UCSD-AML1 (cell line): ENCODE results near the gene HADH.
A peak's percentile ranks its signal among the peaks of the same experiment; 100 is the strongest.
"Not testable (repeated sequence)": the region's sequence is repeated elsewhere in the genome, so short reads cannot be mapped to it uniquely, and the experiment has no call there.

Source experiments
- DNase-seq: peaks from one replicate; lab custom pipeline; 2025; ENCODE audit not compliant: unreplicated experiment; lab: John Stamatoyannopoulos, UW

HADH gene

GRCh38 chr4:107994894-107995293 is 5.2 kb downstream of the HADH start:
- no peak for DNase-seq

DNA sequence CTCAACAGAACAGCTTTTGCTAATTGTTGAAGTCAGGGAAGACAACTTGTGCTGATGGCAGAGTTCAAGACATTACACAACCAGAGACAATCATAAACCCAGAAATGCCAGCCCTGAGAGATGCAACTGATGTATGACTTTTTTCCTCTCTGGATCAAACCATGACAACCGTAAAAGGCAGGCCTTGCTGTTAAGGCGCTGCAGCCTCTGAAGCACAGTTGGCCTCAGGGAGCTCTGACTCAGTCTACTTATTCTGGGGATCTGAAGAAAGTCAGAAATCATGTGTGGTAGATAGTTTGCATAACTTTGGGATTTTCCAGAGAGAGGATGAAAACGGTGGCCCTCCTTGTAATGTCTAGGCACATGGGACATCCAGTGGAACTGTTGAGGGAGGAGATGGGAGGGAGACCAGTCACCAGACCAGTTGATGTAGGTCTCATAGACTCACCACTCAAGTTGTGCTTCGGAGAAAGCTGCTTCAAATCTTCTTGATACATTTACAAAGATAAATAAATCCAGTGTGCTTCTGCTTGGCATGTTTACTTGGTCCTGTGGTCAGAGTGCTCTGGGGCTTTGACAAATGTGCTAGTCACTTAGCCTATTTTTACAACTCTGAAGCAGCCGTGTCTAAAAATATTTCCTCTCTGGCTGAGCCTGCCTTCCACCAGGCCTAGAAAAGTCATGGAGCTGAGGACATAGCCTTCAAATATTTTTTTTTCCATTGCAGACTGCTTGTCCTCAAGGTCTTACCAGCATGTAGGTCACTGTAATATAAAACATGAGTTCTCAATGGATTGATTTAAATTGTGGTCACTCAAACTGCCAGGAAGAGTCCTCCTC is 7.5 kb downstream of the HADH start:
- DNase-seq: no peak

DNA sequence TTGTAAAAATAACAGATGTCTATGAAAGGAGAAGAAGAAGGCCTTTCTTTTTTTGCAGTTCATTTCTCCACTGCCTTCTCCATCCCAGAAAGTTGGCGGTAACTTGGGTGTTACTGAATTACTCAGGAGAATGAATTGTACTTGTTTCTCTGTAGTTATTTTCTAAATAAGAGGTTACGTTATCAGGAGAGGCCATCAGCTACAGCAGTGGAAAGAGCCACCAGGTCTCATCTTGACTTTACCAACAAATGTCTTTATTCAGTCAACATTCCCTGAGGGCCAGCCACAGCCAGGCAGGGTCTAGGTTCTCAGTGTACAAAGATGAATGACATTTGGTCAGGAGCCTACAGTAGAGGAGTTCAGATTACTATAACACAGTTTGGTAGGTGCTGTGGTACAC is 8.1 kb downstream of the HADH start:
- no peak for DNase-seq

DNA sequence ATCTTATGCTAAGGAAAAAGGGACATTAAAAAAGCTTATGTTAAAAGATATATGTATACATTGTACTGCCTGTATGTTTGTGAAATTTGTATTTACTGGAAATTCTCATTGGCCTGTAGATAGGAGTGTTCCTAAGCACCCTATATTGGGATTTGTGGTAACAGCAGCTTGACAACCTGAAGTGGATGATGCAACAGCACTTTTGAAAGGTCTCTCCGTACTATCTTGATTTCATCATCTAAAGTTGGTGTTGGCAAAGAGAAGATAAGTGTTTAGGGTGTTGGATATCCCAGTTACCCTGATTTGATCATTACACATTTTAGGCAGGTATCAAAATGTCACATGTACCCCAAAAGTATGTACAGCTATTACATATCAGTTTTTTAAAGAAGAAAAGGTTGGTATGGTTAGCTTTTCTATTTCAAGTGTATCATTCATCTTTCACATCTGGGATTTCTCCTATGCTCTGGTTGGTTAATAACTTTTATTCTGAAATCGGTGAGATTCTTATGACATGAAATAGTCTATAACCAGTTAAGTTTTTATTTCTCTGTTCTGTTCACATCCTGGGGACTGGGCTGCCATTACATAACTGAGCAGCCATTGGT is 10.3 kb downstream of the HADH start:
- DNase-seq: no peak

DNA sequence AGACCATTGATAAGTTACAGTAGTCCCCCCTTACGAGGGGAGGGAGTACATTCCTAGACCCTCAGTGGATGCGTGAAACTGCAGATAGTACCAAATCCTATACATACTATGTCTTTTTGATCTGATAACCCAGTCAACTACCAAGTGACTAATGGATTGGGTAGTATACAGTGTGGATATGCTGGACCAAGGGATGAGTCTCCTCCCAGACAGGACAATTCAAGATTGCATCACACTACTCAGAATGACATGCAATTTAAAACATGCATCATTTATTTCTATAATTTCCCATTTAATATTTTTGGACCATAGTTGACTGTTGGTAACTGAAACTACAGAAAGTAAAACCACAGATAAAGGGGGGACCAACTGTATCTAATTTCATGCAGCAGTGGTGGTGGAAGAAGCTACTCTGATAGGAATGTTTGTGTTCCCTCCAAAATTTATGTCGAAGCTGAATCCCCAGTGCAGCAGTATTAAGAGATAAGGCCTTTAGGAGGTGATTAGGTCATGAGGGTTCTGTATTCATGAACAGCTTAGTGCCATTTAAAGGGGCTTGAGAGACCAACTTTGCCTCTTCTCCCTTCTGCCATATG is 11.9 kb downstream of the HADH start:
- DNase-seq: no peak

DNA sequence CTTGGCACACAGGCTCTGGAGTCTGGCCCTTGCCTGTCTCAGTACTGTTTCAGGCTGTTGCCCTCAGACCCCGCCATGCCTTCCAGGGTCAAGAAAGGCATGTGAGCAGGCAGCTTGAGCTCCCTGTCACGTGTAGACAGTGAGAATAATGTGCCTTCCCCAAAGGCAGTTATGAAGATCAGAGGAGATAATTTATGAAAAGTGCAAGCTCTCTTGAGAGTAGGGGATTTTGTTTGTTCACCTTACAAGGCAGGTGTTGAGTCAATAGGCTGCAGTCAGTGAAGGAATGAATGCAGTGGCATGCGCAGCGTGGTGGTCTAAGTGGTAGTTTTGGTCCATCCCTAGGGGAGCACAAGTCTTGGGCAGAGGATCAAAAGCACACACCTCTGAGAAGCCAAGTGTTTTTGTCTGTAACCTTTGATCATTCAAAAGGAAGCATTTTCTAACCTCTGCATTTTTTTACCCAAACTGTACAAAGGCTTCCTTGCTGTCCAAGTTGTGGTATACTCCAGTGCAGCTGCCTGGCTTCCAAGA is 14.4 kb downstream of the HADH start:
- no peak for DNase-seq

DNA sequence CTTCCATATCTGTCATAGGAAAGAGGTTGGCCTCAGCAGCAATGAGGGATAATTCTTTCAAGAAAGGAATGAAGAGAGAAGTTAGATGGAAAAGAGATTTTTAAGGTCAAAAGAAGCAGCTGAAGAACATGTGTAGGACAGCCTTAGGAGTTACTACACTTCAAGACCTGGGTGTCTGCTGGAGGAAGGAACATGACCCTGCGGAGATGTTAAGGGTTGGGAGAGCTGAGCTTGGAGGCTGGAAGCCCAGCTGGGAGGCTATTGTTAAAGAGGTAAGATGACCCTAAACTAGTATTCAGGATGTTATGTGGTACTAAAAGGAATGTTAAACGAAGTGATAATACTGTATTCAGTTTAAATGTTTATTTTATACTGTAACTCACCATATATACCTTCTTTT is 15.0 kb downstream of the HADH start:
- no peak for DNase-seq

DNA sequence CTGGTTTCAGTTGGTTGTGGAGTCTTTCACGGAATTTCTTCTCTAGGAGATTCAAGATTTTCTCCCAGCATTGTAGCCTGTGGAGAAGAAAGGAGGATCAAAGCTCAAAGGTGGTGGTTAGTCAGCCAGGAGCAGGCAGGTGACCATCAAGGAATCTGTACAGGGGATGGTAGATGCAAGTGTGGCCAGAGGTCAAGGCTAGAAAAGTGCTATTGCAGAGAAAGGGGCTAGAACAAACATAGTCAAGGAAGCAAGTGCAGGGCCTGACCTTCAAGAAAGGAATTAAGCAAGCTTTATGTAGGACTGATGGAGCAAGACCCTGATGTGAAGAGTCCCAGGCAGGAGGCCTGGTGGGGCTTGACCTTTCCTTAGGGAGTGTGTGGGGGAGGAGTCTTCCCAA is 16.1 kb downstream of the HADH start:
- DNase-seq: no peak

- no peak for DNase-seq
Observed at GRCh38 chr4:108006361-108006760, 16.7 kb downstream of the HADH start.

DNA sequence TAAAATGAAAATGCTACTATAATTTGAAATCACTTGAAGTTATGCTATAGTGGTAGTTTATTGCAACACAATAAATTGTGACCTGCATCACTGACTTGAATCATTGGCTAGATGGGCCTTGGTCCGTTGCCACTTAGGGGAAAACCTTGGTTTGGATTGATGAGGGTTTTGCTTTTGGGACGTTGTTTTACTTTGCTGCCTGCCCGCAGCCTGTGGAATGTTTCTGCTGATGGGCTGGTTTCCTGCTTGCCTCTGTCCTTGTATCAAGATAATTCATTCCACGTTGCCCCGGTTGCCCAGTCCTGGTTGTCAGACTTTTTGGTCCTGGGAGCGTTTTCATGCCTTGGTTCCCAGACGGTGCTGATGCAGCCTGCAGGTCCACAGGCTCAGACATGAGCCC is 18.3 kb downstream of the HADH start:
- no peak for DNase-seq

GRCh38 chr4:108008721-108009120 is 19.0 kb downstream of the HADH start:
- no peak for DNase-seq

GRCh38 chr4:108010167-108010566 is 20.5 kb downstream of the HADH start:
- DNase-seq: no peak

- not testable (repeated sequence) for DNase-seq
Observed at GRCh38 chr4:108012382-108012781, 22.7 kb downstream of the HADH start.

- no peak for DNase-seq
Observed at GRCh38 chr4:108013327-108013726, 23.6 kb downstream of the HADH start.

DNA sequence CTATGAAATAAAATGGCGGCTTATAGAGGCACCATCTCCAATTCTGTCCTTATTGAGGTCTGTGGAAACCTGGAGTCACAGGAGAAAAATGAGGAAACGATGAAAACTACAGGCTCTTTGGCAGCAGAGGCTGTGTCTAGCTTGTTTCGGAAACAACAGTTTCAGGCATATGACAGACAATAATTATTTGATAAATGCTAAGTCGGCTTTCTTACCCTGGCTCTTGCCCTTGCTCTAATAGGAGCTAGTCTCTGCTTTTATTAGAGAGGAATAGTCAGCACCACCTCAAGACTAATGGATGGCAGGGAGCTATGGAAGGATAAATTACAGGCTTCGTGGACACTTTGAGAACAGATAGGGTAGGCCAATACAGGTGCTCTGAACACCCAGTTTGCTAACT is 24.3 kb downstream of the HADH start:
- DNase-seq: no peak

DNA sequence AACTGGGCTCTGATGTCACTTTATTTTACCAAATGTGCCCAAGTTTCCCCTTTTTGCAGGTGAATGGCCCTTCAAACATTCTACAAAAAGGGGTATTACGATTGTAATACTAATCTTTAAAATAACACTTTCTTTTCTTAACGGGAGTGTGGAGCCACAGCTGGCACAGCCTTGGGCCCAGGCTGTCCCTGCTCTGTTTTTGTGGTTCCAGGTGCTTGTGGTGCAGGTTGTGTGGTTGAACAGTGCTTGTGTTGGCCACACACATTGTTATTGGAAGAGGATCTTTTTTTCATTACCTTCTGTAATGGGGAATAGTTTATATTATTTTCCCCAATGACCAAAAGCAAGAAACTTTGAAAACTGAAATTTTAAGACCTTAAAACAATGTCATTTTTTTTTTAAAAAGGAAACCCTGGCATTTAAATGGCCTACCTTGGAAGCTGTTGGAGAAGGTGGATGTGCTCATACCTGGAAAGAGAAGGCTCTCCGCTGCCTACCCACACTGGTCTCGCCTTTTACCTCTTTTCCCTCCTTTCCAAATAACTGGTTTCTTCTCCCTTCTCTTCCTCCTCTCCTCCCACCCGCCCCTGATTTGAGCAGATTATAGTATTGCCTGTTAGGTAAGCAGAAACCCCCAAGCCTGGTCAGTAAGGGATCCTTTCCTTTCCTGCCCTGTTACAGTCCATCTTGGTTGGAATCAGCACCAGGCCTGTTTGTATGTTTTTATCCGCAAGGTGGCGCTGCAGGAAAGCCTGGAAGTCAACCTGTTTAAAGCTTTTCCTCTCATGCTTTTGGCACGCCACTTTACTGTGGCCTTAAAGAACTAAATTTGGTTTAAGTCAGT is 28.6 kb downstream of the HADH start:
- peak; percentile 67 for DNase-seq

DNA sequence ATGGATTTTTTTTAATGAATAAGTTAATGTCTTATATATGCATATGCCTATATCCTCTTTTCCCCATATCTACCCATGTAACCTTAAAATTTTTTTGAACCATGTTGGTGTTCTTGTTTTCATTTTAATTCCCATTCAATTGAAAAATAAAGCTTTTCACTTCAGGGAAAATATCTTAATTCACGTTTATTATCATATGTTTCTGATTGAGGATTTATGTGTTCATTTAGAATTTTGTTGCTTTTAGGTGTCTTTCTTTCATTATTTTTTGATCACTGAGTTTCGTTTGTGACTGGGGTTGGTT is 29.1 kb downstream of the HADH start:
- DNase-seq: no peak

DNA sequence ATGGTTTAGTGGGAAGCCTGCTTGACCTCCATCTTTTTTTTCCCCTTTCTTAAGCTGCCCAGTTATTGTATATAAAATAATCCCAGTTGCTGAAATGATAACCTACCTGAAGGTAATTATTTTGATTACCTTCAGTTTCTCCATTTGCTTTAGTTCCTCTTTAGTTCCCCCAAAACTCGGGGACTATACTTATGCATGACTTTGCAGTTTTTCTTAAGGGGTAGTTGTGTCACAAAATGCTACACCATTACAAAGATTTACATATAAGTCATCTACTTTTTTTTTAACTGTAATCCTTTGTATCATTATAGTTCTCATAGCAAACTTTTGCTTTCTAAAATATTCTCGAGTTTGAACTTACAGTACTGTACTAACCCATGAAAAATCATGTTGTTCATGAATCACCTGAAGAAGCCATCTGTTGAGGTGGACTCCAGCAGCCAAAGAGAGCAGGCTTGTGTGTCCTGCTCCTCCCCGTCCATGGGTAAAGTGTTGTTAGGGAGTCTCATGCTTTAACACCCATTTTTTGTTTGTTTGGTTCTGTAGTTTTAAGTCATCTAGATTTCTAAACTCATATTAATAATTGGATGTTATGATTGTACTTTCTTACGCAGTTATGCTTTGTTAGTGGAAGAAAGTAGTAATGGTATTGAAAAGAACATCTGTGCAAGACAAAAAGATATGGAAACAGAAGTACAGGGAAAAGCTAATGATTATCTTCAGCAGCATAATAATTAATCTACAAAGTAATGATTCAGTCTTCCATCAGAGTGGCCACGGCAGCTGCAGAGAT is 34.6 kb downstream of the HADH start:
- no peak for DNase-seq

GRCh38 chr4:108024878-108025165 is 35.1 kb downstream of the HADH start:
- DNase-seq: no peak

DNA sequence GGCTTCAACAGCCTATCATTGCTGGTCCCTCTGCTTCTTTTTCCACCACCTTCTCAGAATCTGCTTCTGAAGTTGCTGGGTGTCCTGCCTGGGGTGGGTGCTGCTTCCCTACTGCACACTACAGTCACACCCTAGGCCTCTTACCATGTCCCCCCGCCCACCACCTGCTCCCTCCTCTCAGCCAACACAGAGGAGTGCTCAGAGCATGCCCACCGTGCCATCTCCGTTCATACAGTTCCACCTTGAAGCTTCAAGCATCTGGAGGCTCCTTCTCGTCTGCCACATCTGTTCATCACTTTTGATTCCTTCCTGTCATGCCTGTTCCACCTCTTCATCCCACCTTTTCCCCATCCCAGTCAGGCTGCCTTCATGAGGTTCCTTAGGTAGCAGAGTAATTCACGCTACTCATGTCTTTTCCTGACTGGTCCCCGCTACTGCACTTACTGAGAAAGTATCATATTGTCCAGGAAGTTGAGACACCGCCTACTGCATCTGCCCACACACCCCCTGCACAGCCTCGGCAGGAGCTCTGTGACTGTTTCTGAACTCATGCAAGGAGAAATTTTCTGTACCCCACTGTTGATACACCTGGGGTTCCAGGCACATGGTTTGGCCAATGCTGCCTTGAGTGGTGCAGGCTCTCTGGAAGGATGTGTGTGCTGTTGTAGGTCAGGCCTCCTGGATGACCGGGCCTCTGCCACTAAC is 39.5 kb downstream of the HADH start:
- DNase-seq: no peak
